Immature natural killer cell (primary cell): ENCODE data around the gene LIN7B. TPM values are rescaled to one million over a fixed set of nuclear protein-coding genes. Genes with fewer than 3 reads are reported as not detected.

Experiments
- DNase-seq, 3 donors: peaks; one replicate each; pipeline ENCODE4 v3.0.0; 2022; ENCODE audit warnings: mixed read lengths in 1 of 3
- H3K27ac Mint-ChIP-seq, 6 donors: one replicate each; pipeline ENCODE4 v1.8.0; 2020; ENCODE audit warnings: mixed read lengths in 6 of 6, mild to moderate bottlenecking in 5 of 6, inconsistent platforms in 4 of 6, moderate library complexity in 3 of 6
- H3K27me3 Mint-ChIP-seq, 3 donors: one replicate each; pipeline ENCODE4 v1.8.0; 2020 to 2021; ENCODE audit warnings: low read depth in 3 of 3, mild to moderate bottlenecking in 3 of 3, mixed read lengths in 3 of 3, moderate library complexity in 3 of 3, inconsistent platforms in 1 of 3
- H3K36me3 Mint-ChIP-seq, 3 donors: one replicate each; pipeline ENCODE4 v1.8.0; 2020; ENCODE audit warnings: mixed read lengths in 3 of 3, inconsistent platforms in 2 of 3, mild to moderate bottlenecking in 2 of 3
- H3K4me1 Mint-ChIP-seq, 2 donors: one replicate each; pipeline ENCODE4 v1.8.0; 2020; ENCODE audit warnings: inconsistent platforms in 2 of 2, mild to moderate bottlenecking in 2 of 2, mixed read lengths in 2 of 2, moderate library complexity in 1 of 2
- H3K4me3 Mint-ChIP-seq, 5 donors: one replicate each; pipeline ENCODE4 v1.8.0; 2020; ENCODE audit warnings: mild to moderate bottlenecking in 5 of 5, mixed read lengths in 5 of 5, inconsistent platforms in 3 of 5, moderate library complexity in 3 of 5
- H3K9me3 Mint-ChIP-seq, 6 donors: one replicate each; pipeline ENCODE4 v1.8.0; 2020; ENCODE audit warnings: mild to moderate bottlenecking in 6 of 6, mixed read lengths in 6 of 6, inconsistent platforms in 4 of 6, moderate library complexity in 3 of 6
- polyA plus RNA-seq, 3 donors: library from polyadenylated mRNA; unstranded; fragments of 300-500 nt; fragmentation: Illumina TruSeq; gene quantifications; one replicate each; pipeline ENCODE4 v1.2.3, GENCODE V29; 2021

LIN7B gene
- polyA plus RNA-seq, 3 donors from 2014 or later, result 3.2 to 6.9 (median 5.6) TPM

GRCh38 chr19:49084206-49085019, 29.8 kb upstream of the LIN7B start:
- no peaks in the 10 kb centered on the region for H3K9me3 Mint-ChIP-seq
- no peak for DNase-seq
- peaks cover 35 to 36% of the 10 kb centered on the region in 2 donors for H3K4me1 Mint-ChIP-seq
- H3K36me3 Mint-ChIP-seq, result peaks cover 3 to 7% (median 4%) of the 10 kb centered on the region in 3 donors
- H3K27ac Mint-ChIP-seq, result peak overlapping the region; percentile 83 to 96 (median 93)
- peak overlapping the region; percentile 93 to 96 (median 95) for H3K4me3 Mint-ChIP-seq
- peaks cover 20 to 22% (median 20%) of the 10 kb centered on the region in 3 donors for H3K27me3 Mint-ChIP-seq

- Mint-ChIP-seq H3K27ac (peak within 1 kb of the TSS; percentile 83 to 96 (median 93)), H3K27me3 (peaks cover 20 to 22% (median 20%) of the 10 kb centered on the region in 3 donors), H3K4me3 (peak within 1 kb of the TSS; percentile 93 to 96 (median 95)), H3K9me3 (no peaks in the 10 kb centered on the region), H3K36me3 (peaks cover 4 to 8% (median 5%) of the 10 kb centered on the region in 3 donors), H3K4me1 (peaks cover 35 to 38% of the 10 kb centered on the region in 2 donors)
- DNase-seq, result peak; percentile 100
Observed at GRCh38 chr19:49085020-49085867, 28.9 kb upstream of the LIN7B start, which contains the start of gene SNRNP70. SNRNP70 (plus strand) TSS chr19:49085451; CDS start chr19:49086415, 964 bp downstream.

GRCh38 chr19:49085868-49086232, 28.3 kb upstream of the LIN7B start:
- Mint-ChIP-seq H3K4me3 (peak overlapping the region; percentile 93 to 96 (median 95)), H3K9me3 (no peaks in the 10 kb centered on the region), H3K27me3 (peaks cover 20 to 22% (median 20%) of the 10 kb centered on the region in 3 donors), H3K36me3 (peaks cover 4 to 10% (median 7%) of the 10 kb centered on the region in 3 donors), H3K4me1 (peaks cover 35 to 41% of the 10 kb centered on the region in 2 donors), H3K27ac (peak overlapping the region; percentile 80 to 96 (median 92))
- DNase-seq, result no peak

- Mint-ChIP-seq H3K27me3 (peaks cover 20 to 21% (median 20%) of the 10 kb centered on the region in 3 donors), H3K9me3 (no peaks in the 10 kb centered on the region), H3K27ac (peak overlapping the region; percentile 80 to 96 (median 92)), H3K4me3 (peak overlapping the region; percentile 93 to 96 (median 95)), H3K36me3 (peaks cover 5 to 11% (median 7%) of the 10 kb centered on the region in 3 donors), H3K4me1 (peaks cover 37 to 41% of the 10 kb centered on the region in 2 donors)
- DNase-seq, result no peak
Observed at GRCh38 chr19:49086296-49086695, 27.9 kb upstream of the LIN7B start.

- Mint-ChIP-seq H3K27me3 (peaks cover 2 to 6% (median 4%) of the 10 kb centered on the region in 3 donors), H3K9me3 (no peaks in the 10 kb centered on the region), H3K27ac (peak overlapping the region in 4 of 6 donors; percentile 6 to 73 (median 34)), H3K4me3 (no peak overlapping the region), H3K36me3 (peaks cover 11 to 24% (median 15%) of the 10 kb centered on the region in 3 donors), H3K4me1 (peaks cover 32 to 40% of the 10 kb centered on the region in 2 donors)
- DNase-seq, result peak in 1 of 3 donors; percentile 17
Observed at GRCh38 chr19:49091391-49092038, 22.7 kb upstream of the LIN7B start.

- no peak overlapping the region for H3K27ac Mint-ChIP-seq
- no peaks in the 10 kb centered on the region for H3K9me3 Mint-ChIP-seq
Observed at GRCh38 chr19:49092686-49093085, 21.5 kb upstream of the LIN7B start.

GRCh38 chr19:49094505-49095482, 19.4 kb upstream of the LIN7B start:
- Mint-ChIP-seq H3K27ac (peak overlapping the region in 2 of 6 donors; percentile 9 to 34), H3K4me3 (no peak overlapping the region), H3K9me3 (no peaks in the 10 kb centered on the region), H3K4me1 (peaks cover 13 to 29% of the 10 kb centered on the region in 2 donors), H3K27me3 (peaks cover 0 to 2% (median 1%) of the 10 kb centered on the region in 3 donors), H3K36me3 (peaks cover 8 to 32% (median 14%) of the 10 kb centered on the region in 3 donors)
- DNase-seq, result no peak

More at GRCh38 chr19:49092686-49093085, 21.5 kb upstream of the LIN7B start:
- Mint-ChIP-seq H3K27me3 (peaks cover 0 to 2% (median 1%) of the 10 kb centered on the region in 3 donors), H3K4me1 (peaks cover 20 to 35% of the 10 kb centered on the region in 2 donors), H3K4me3 (no peak overlapping the region), H3K36me3 (peaks cover 8 to 21% (median 11%) of the 10 kb centered on the region in 3 donors)
- no peak for DNase-seq

GRCh38 chr19:49097453-49098288, 16.5 kb upstream of the LIN7B start:
- Mint-ChIP-seq H3K9me3 (no peaks in the 10 kb centered on the region), H3K27me3 (peaks cover 2% of the 10 kb centered on the region in 3 donors), H3K27ac (peak overlapping the region in 2 of 6 donors; percentile 17 to 28), H3K4me1 (peaks cover 4 to 19% of the 10 kb centered on the region in 2 donors), H3K36me3 (peaks cover 4 to 28% (median 11%) of the 10 kb centered on the region in 3 donors), H3K4me3 (no peak overlapping the region)
- DNase-seq, result peak; percentile 69 to 76 (median 72)

GRCh38 chr19:49098795-49099194, 15.4 kb upstream of the LIN7B start:
- DNase-seq, result no peak
- Mint-ChIP-seq H3K4me3 (no peak overlapping the region), H3K27me3 (peaks cover 2% of the 10 kb centered on the region in 3 donors), H3K36me3 (peaks cover 4 to 28% (median 9%) of the 10 kb centered on the region in 3 donors), H3K9me3 (no peaks in the 10 kb centered on the region), H3K27ac (no peak overlapping the region), H3K4me1 (peaks cover 4 to 19% of the 10 kb centered on the region in 2 donors)

GRCh38 chr19:49101160-49101559, 13.0 kb upstream of the LIN7B start:
- peaks cover 1 to 10% of the 10 kb centered on the region in 2 donors for H3K4me1 Mint-ChIP-seq
- no peak overlapping the region for H3K4me3 Mint-ChIP-seq
- H3K27me3 Mint-ChIP-seq, result peaks cover 2 to 5% (median 2%) of the 10 kb centered on the region in 3 donors
- DNase-seq, result no peak
- H3K27ac Mint-ChIP-seq, result no peak overlapping the region
- no peaks in the 10 kb centered on the region for H3K9me3 Mint-ChIP-seq
- peaks cover 11 to 27% (median 13%) of the 10 kb centered on the region in 3 donors for H3K36me3 Mint-ChIP-seq

- H3K27me3 Mint-ChIP-seq, result peaks cover 3 to 9% (median 6%) of the 10 kb centered on the region in 3 donors
- no peaks in the 10 kb centered on the region for H3K9me3 Mint-ChIP-seq
- no peak overlapping the region for H3K27ac Mint-ChIP-seq
- no peak overlapping the region for H3K4me3 Mint-ChIP-seq
- H3K4me1 Mint-ChIP-seq, result peaks cover 3 to 8% of the 10 kb centered on the region in 2 donors
- no peak for DNase-seq
- peaks cover 18 to 36% (median 22%) of the 10 kb centered on the region in 3 donors for H3K36me3 Mint-ChIP-seq
Observed at GRCh38 chr19:49102303-49102702, 11.9 kb upstream of the LIN7B start.
